HG03558 (cell line): ENCODE results near the gene GPC3.
"Not testable (repeated sequence)": the region's sequence is repeated elsewhere in the genome, so short reads cannot be mapped to it uniquely, and the experiment has no call there.

Experiments used
- ATAC-seq: cut with Tn5 transposase; IDR thresholded peaks from one replicate; pipeline ENCODE4 v1.9.1; 2021; ENCODE audit warnings: moderate number of reproducible peaks; ENCODE audit not compliant: unreplicated experiment; ENCODE audit errors: extremely low read depth

Gene GPC3

GRCh38 chrX:133543654-133544053, 441.7 kb downstream of the GPC3 start:
- no peak for ATAC-seq

GRCh38 chrX:133542476-133542875, 442.9 kb downstream of the GPC3 start:
- ATAC-seq, result no peak

- ATAC-seq, result no peak
Observed at GRCh38 chrX:133541021-133541420, 444.4 kb downstream of the GPC3 start.

GRCh38 chrX:133538148-133538547, 447.2 kb downstream of the GPC3 start:
- no peak for ATAC-seq

GRCh38 chrX:133537142-133537541, 448.3 kb downstream of the GPC3 start:
- no peak for ATAC-seq

GRCh38 chrX:133535066-133535465, 450.3 kb downstream of the GPC3 start:
- ATAC-seq, result no peak

GRCh38 chrX:133534172-133534571, 451.2 kb downstream of the GPC3 start:
- no peak for ATAC-seq

GRCh38 chrX:133533249-133533648, 452.1 kb downstream of the GPC3 start:
- no peak for ATAC-seq

GRCh38 chrX:133530960-133531359, 454.4 kb downstream of the GPC3 start:
- no peak for ATAC-seq

GRCh38 chrX:133529578-133529977, 455.8 kb downstream of the GPC3 start:
- ATAC-seq, result no peak

GRCh38 chrX:133527825-133528224, 457.6 kb downstream of the GPC3 start:
- ATAC-seq, result no peak

GRCh38 chrX:133527415-133527814, 458.0 kb downstream of the GPC3 start:
- no peak for ATAC-seq

- not testable (repeated sequence) for ATAC-seq
Observed at GRCh38 chrX:133526773-133527172, 458.6 kb downstream of the GPC3 start.

- ATAC-seq, result no peak
Observed at GRCh38 chrX:133523526-133523925, 461.9 kb downstream of the GPC3 start.

GRCh38 chrX:133523081-133523487, 462.3 kb downstream of the GPC3 start:
- no peak for ATAC-seq

- ATAC-seq, result no peak
Observed at GRCh38 chrX:133516686-133517085, 468.7 kb downstream of the GPC3 start.

- ATAC-seq, result no peak
Observed at GRCh38 chrX:133514486-133514885, 470.9 kb downstream of the GPC3 start.

GRCh38 chrX:133513123-133513522, 472.3 kb downstream of the GPC3 start:
- no peak for ATAC-seq

GRCh38 chrX:133511041-133511440, 474.4 kb downstream of the GPC3 start:
- ATAC-seq, result no peak

- ATAC-seq, result no peak
Observed at GRCh38 chrX:133497356-133497755, 488.0 kb downstream of the GPC3 start.

GRCh38 chrX:133495464-133496391, 489.7 kb downstream of the GPC3 start:
- ATAC-seq, result no peak

GRCh38 chrX:133493366-133493765, 492.0 kb downstream of the GPC3 start:
- no peak for ATAC-seq
